Body of pancreas (tissue), 4 donors: ENCODE results near the gene TMC7. TPM values are rescaled to one million over a fixed set of nuclear protein-coding genes. Genes with fewer than 3 reads are reported as not detected.
A peak's percentile ranks its signal among the peaks of the same experiment; 100 is the strongest.

Experiments used
- ATAC-seq: fragments of 150-250 bp; one replicate; pipeline ENCODE4 v1.9.1; 2016
- DNase-seq, 4 donors: peaks; one replicate each; pipeline ENCODE4 v3.0.0-alpha.2; 2019
- H3K27ac ChIP-seq, 4 donors: fragments of 200-600 bp; sonication (generic); 1 replicate in 3 of 4; 2 replicates in 1 of 4; pipeline versions ENCODE4 v1.5.1 to v1.6.1; 2016 to 2019; ENCODE audit warnings: mild to moderate bottlenecking in 1 of 4, mixed read lengths in 1 of 4, moderate library complexity in 1 of 4
- H3K27me3 ChIP-seq, 2 donors: fragments of 200-600 bp; sonication (generic); one replicate each; pipeline ENCODE4 v1.6.0; 2016; ENCODE audit warnings: mild to moderate bottlenecking in 1 of 2
- H3K36me3 ChIP-seq, 2 donors: fragments of 200-600 bp; sonication (generic); replicated peaks in 1 of 2; 2 replicates each; pipeline ENCODE4 v1.5.1; 2016; ENCODE audit warnings: low read depth in 2 of 2; ENCODE audit not compliant: insufficient read depth in 1 of 2
- H3K4me1 ChIP-seq: fragments of 200-600 bp; sonication (generic); one replicate; pipeline ENCODE4 v1.6.0; 2016
- H3K4me3 ChIP-seq, 2 donors: fragments of 200-600 bp; sonication (generic); 1 replicate in 1 of 2; 2 replicates in 1 of 2; pipeline ENCODE4 v1.5.1; 2016 to 2019
- H3K9me3 ChIP-seq, 3 donors: fragments of 200-600 bp; sonication (generic); 1 replicate in 2 of 3; 2 replicates in 1 of 3; pipeline ENCODE4 v1.5.1; 2016
- CTCF ChIP-seq, 7 experiments: fragments of 450-650 bp in 4 of 7; fragments of 200-600 bp in 3 of 7; sonication (generic) in 3 of 7; IDR thresholded peaks; one replicate each; pipeline ENCODE4 v1.5.1; 2016 to 2019; ENCODE audit warnings: antibody characterized with exemption in 7 of 7
- POLR2A ChIP-seq, 3 donors: fragments of 450-650 bp; IDR thresholded peaks; one replicate each; pipeline ENCODE4 v1.6.1; 2016; ENCODE audit warnings: antibody characterized with exemption in 3 of 3, mild to moderate bottlenecking in 2 of 3
- WGBS, 2 donors: methylation state at CpG; one replicate each; pipeline ENCODE4 v1.1.5; 2017; 5-methylcytosine and 5-hydroxymethylcytosine counted together
- intact Hi-C: fragments of 100-400 bp; cut with DNase I; formaldehyde crosslinking; loops from one replicate; pipeline ENCODE4 v1.15.1; 2023
- total RNA-seq, 2 donors: library from RNA; depleted of rRNA; stranded (reverse); fragments of >200 nt; gene quantifications; one replicate each; pipeline ENCODE4 v1.1.0, GENCODE V29; 2016

TMC7 gene
- total RNA-seq, 2 donors from 2014 or later = 0.33 to 0.78 TPM

GRCh38 chr16:19062706-19063105 is 79.0 kb downstream of the TMC7 start:
- Histone ChIP-seq H3K27me3 (no peaks in the 10 kb centered on the region), H3K36me3 (no peaks in the 10 kb centered on the region), H3K4me1 (peaks cover 2% of the 10 kb centered on the region), H3K27ac (no peak overlapping the region), H3K4me3 (no peak overlapping the region), H3K9me3 (no peaks in the 10 kb centered on the region)
- ATAC-seq (no peak), DNase-seq (no peak)
- WGBS, 2 donors = 55 to 59% methylated on average over 4 of the region's 4 CpGs
- intact Hi-C loops = no loop called here
- TF ChIP-seq CTCF (IDR thresholded peaks at IDR 0.05) = no peak
- no peak for TF ChIP-seq POLR2A (IDR thresholded peaks at IDR 0.05)

- intact Hi-C loops = no loop called here
- Histone ChIP-seq H3K4me1 (peaks cover 16% of the 10 kb centered on the region), H3K4me3 (no peak overlapping the region), H3K36me3 (no peaks in the 10 kb centered on the region), H3K9me3 (no peaks in the 10 kb centered on the region), H3K27me3 (no peaks in the 10 kb centered on the region), H3K27ac (peak overlapping the region; percentile 96 to 100 (median 100))
- TF ChIP-seq CTCF (IDR thresholded peaks at IDR 0.05) (no peak), POLR2A (IDR thresholded peaks at IDR 0.05) (no peak)
- DNase-seq (peak in 2 of 4 donors; percentile 14 to 30), ATAC-seq (no peak)
- 33 to 42% methylated on average over 9 of the region's 9 CpGs for WGBS, 2 donors
Measured at GRCh38 chr16:19066988-19067348, 83.2 kb downstream of the TMC7 start.

- peak; percentile 98 to 100 (median 99) for DNase-seq
- Histone ChIP-seq H3K36me3 (peaks cover 0 to under 1% of the 10 kb centered on the region in 2 donors), H3K27me3 (no peaks in the 10 kb centered on the region), H3K4me3 (peak within 1 kb of the TSS; percentile 30 to 66), H3K27ac (peak within 1 kb of the TSS; percentile 96 to 100 (median 100)), H3K4me1 (peaks cover 16% of the 10 kb centered on the region), H3K9me3 (no peaks in the 10 kb centered on the region)
- 0% methylated on average over 12 to 68 of the region's 68 CpGs for whole genome bisulfite sequencing, 2 donors
- TF ChIP-seq CTCF (IDR thresholded peaks at IDR 0.05) = peak in 3 of 7 experiments; percentile 4 to 22 (median 16)
- peak; percentile 53 to 85 (median 84) for TF ChIP-seq POLR2A (IDR thresholded peaks at IDR 0.05)
- intact Hi-C loops = no loop called here
- peak; percentile 95 for ATAC-seq
Measured at GRCh38 chr16:19067349-19068236, 83.9 kb downstream of the TMC7 start, which contains the start of gene COQ7. Gene COQ7 (plus strand): TSS chr16:19067614. CDS start chr16:19067665, 51 bp downstream.

- TF ChIP-seq POLR2A (IDR thresholded peaks at IDR 0.05) (no peak), CTCF (IDR thresholded peaks at IDR 0.05) (no peak)
- Histone ChIP-seq H3K4me3 (peak overlapping the region; percentile 30 to 66), H3K9me3 (no peaks in the 10 kb centered on the region), H3K27me3 (no peaks in the 10 kb centered on the region), H3K36me3 (peaks cover 0 to 2% of the 10 kb centered on the region in 2 donors), H3K4me1 (peaks cover 16% of the 10 kb centered on the region), H3K27ac (peak overlapping the region; percentile 96 to 100 (median 100))
- intact Hi-C loops = no loop called here
- no peak for ATAC-seq
- 25 to 32% methylated on average over 13 to 19 of the region's 19 CpGs for WGBS, 2 donors
- peak in 1 of 4 donors; percentile 10 for DNase-seq
Measured at GRCh38 chr16:19068237-19068815, 84.6 kb downstream of the TMC7 start.
